GM18868 (cell line): ENCODE data around the gene WNT7A.

Experiments used
- ATAC-seq: cut with Tn5 transposase; IDR thresholded peaks from one replicate; pipeline ENCODE4 v1.9.1; 2021; ENCODE audit warnings: mild to moderate bottlenecking, moderate library complexity; ENCODE audit not compliant: unreplicated experiment

The WNT7A gene

GRCh38 chr3:13776253-13777050 is 103.4 kb downstream of the WNT7A start:
- no peak for ATAC-seq

DNA sequence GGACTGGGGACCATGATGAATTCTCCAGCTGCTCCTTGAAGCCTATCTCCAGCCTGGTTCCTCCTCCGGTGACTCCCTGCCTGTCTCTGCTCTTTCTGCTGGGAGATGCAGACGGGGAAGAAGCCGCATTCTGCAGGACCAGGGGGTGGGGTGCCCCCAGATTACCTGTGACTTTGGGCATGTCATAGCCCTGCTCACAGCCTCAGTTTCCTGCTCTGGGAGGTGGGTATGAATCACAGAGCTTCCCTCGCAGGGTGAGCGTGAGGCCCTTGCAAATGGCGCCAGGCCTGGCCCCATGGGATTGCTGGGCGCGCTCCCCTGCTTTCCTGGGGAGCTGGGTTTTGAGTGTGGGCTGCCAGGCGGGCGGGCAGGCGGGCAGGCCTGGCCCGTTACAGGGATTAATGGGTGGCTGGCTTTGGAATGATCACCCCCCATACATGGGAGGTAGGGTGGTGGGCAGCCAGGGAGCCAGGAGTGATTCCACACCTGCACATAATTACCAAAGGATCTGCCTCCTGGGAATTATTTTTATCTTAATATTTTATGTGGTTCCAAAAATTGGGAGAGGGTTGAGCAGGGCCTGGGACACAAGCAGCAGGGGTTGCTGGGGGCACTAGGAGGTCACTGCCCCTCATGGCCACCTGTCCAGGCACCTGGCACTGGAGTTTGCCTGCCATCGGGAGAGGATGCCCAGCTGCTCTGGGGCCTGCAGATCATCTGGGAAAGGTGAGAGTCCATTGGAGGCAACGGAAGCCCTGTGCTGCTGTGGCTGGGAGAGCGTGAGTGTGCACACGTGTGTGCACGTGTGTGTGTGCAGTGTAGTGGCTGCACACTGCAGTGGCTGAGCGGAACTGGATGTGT is 106.8 kb downstream of the WNT7A start:
- ATAC-seq: no peak

DNA sequence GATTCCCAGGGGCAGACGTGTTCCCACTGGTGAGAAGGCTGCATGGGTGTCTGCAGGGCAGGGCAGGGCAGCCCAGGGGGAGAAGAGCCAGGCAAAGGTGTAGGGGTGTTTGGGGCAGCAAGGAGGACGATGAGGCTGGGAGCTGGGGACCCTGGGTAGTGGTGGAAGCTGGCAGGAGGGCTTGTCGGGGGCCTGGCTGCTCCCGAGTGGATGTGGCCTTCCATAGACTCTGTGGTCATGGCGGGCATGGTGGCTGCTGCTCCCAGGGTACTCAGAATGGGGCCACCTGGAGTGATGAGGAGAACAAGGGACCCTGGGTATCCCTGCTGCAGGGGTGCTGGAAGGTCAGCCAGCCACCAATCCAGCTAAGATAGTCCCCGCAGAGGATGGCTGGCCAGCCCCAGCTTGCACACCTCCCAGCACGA is 107.5 kb downstream of the WNT7A start:
- ATAC-seq: no peak

- no peak for ATAC-seq
Observed at GRCh38 chr3:13771496-13771895, 108.4 kb downstream of the WNT7A start.

DNA sequence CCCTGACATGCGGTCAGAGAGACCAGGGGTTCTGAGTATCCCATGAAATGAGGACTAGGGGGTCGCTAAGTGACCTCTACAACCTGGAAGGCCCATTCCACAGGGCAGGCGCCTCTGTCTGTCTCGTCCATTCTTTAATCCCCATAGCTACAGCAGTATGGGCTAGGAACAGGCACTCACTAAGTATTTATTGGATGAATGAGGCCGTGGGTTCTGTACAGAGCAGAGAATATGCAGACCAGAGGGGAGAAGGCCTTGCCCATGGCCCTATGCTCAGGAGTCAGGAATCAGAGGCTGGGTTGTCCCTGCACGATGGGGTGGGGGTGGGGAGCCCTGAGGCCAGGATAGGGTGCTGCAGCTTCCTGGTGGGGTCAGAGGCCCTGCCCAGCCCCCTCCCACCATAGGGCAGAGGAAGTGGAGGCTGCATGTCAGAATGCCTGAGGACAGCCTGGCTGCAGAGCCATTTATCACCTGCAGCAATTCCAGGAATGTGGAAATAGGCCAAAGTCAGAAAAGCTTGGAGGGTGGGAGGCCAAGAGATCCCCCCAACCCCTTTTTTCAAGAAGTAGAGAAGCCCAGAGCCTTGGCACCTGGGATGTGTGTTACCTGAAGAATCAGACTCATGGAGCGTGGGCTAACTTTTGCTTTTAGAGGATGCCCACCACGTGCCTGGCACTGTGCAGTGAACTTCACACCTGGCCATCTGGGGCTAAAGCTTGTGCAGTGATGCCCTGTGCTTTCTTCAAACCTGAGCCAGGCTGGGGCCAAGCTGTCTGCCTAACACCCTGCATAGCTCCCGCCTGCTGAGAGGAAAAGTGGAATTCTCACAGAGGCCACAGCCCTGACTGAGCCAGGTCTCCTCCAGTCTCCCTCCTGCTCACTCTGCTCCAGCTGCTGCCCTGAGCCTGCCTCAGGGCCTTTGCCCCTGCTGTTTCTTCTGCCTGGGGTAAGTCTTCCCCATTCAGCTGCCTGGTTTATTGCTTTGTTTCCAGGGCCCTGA is 109.4 kb downstream of the WNT7A start:
- ATAC-seq: no peak

GRCh38 chr3:13769422-13769821 is 110.4 kb downstream of the WNT7A start:
- ATAC-seq: no peak

GRCh38 chr3:13768453-13768852 is 111.4 kb downstream of the WNT7A start:
- no peak for ATAC-seq

DNA sequence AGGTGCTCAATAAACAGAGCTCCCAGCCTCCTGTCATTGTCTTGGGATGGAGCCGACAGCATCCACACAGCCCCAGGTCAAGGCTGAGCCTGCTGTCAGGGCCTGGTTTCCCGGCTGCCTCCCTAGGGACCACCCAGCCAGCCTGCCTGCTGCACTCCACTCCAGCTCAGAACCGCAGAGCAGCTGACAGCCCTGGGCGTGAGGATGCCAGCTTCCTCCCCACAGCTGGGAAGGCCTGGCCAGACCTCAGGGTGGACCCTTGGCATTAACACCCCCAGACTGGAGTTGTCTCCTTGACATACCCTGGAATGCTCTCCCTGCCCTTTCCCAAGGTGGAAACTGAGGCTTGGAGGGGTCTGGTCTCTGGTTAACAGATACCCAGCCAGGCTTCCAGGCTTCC is 112.0 kb downstream of the WNT7A start:
- no peak for ATAC-seq

DNA sequence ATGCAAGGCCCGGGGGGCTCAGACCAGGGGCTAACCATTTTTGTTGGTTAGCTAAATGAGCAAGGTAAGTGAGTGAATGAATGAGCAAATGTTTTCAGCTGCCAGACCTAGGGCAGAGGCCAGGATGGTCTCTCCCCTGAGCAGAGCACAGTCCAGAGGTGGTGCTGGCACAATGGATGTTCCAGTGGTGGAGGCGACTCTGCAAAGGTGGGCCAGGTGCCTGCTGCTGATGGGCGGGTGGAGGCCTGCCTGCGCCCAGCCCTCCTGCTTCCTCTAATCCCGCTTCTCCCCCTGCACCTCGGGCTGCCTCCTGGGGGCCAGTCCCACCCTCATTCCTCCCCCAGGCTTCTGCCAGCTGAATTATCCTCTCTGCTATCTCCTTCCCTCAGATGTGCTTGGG is 112.8 kb downstream of the WNT7A start:
- ATAC-seq: no peak
